HL-60 (cell line): ENCODE data around the gene GARIN5B.

Experiments used
- DNase-seq, 2 experiments: peaks; one replicate each; pipeline ENCODE4 v3.0.0-alpha.2; 2010 to 2020; ENCODE audit warnings: low read depth in 1 of 2, low spot score in 1 of 2
- H3K27ac ChIP-seq: fragments of 250-450 bp; sonication (Bioruptor Pico); replicated peaks from 2 replicates; pipeline ENCODE4 v1.5.1; 2020; ENCODE audit warnings: mild to moderate bottlenecking, moderate library complexity
- H3K27me3 ChIP-seq: fragments of 250-450 bp; sonication (Bioruptor Pico); 2 replicates; pipeline ENCODE4 v1.5.1; 2021; ENCODE audit warnings: mild to moderate bottlenecking, moderate library complexity; ENCODE audit not compliant: insufficient read depth, poor library complexity, severe bottlenecking
- H3K4me3 ChIP-seq: replicated peaks from 2 replicates; pipeline ENCODE4 v1.5.1; 2011; ENCODE audit warnings: mild to moderate bottlenecking, control low read depth, low read length; ENCODE audit not compliant: insufficient read depth
- GABPA ChIP-seq: IDR thresholded peaks from 2 replicates; pipeline ENCODE4 v1.6.1; 2012; ENCODE audit warnings: low read depth
- POLR2AphosphoS5 ChIP-seq: IDR thresholded peaks from 2 replicates; pipeline ENCODE4 v1.6.1; 2012; ENCODE audit warnings: low read depth
- SPI1 ChIP-seq: IDR thresholded peaks from 2 replicates; pipeline ENCODE4 v1.6.1; 2012; ENCODE audit warnings: low read depth, mild to moderate bottlenecking, borderline replicate concordance
- TF ChIP-seq, protein P1 (sequence below): IDR thresholded peaks from one replicate; pipeline ENCODE4 v1.5.1; 2011; ENCODE audit warnings: low read length, control low read depth, inconsistent platforms; ENCODE audit not compliant: insufficient read depth
- TF ChIP-seq, protein P2 (sequence below): IDR thresholded peaks from 2 replicates; pipeline ENCODE4 v1.6.1; 2012; ENCODE audit warnings: low read depth; ENCODE audit not compliant: insufficient replicate concordance

Gene GARIN5B

GRCh38 chr19:55379174-55379573 lies 16.1 kb upstream of the GARIN5B start:
- TF ChIP-seq, protein P1, sequence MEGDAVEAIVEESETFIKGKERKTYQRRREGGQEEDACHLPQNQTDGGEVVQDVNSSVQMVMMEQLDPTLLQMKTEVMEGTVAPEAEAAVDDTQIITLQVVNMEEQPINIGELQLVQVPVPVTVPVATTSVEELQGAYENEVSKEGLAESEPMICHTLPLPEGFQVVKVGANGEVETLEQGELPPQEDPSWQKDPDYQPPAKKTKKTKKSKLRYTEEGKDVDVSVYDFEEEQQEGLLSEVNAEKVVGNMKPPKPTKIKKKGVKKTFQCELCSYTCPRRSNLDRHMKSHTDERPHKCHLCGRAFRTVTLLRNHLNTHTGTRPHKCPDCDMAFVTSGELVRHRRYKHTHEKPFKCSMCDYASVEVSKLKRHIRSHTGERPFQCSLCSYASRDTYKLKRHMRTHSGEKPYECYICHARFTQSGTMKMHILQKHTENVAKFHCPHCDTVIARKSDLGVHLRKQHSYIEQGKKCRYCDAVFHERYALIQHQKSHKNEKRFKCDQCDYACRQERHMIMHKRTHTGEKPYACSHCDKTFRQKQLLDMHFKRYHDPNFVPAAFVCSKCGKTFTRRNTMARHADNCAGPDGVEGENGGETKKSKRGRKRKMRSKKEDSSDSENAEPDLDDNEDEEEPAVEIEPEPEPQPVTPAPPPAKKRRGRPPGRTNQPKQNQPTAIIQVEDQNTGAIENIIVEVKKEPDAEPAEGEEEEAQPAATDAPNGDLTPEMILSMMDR: no peak
- no peak for TF ChIP-seq SPI1
- TF ChIP-seq, protein P2, sequence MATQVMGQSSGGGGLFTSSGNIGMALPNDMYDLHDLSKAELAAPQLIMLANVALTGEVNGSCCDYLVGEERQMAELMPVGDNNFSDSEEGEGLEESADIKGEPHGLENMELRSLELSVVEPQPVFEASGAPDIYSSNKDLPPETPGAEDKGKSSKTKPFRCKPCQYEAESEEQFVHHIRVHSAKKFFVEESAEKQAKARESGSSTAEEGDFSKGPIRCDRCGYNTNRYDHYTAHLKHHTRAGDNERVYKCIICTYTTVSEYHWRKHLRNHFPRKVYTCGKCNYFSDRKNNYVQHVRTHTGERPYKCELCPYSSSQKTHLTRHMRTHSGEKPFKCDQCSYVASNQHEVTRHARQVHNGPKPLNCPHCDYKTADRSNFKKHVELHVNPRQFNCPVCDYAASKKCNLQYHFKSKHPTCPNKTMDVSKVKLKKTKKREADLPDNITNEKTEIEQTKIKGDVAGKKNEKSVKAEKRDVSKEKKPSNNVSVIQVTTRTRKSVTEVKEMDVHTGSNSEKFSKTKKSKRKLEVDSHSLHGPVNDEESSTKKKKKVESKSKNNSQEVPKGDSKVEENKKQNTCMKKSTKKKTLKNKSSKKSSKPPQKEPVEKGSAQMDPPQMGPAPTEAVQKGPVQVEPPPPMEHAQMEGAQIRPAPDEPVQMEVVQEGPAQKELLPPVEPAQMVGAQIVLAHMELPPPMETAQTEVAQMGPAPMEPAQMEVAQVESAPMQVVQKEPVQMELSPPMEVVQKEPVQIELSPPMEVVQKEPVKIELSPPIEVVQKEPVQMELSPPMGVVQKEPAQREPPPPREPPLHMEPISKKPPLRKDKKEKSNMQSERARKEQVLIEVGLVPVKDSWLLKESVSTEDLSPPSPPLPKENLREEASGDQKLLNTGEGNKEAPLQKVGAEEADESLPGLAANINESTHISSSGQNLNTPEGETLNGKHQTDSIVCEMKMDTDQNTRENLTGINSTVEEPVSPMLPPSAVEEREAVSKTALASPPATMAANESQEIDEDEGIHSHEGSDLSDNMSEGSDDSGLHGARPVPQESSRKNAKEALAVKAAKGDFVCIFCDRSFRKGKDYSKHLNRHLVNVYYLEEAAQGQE: no peak
- TF ChIP-seq GABPA: no peak
- no peak for TF ChIP-seq POLR2AphosphoS5
- Histone ChIP-seq H3K27me3 (peaks cover 15% of the 10 kb centered on the region), H3K4me3 (no peak overlapping the region), H3K27ac (no peak overlapping the region)
- DNase-seq: no peak

DNA sequence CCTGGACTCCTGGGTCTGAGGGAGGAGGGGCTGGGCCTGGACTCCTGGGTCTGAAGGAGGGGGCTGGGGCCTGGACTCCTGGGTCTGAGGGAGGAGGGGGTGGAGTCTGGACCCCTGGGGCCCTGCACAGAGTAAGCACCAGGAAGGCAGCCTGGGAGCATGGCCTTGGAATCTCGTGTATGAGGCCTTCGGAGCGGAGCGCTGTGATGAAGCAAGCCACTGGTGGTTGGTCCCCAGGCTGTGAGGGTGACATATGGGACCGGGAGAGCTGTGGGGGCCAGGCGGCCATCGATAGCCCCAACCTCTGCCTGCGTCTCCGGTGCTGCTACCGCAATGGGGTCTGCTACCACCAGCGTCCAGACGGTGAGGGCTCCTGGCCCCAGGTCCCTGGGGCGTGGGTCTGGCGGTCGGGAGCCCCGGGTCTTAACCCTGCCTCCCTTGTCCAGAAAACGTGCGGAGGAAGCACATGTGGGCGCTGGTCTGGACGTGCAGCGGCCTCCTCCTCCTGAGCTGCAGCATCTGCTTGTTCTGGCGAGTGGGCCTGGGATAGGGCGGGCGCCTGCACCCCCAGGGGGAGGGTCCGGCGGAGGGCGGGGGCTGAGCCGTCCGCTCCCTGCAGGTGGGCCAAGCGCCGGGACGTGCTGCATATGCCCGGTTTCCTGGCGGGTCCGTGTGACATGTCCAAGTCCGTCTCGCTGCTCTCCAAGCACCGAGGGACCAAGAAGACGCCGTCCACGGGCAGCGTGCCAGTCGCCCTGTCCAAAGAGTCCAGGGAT lies 14.5 kb upstream of the GARIN5B start:
- TF ChIP-seq GABPA (no peak), POLR2AphosphoS5 (no peak), SPI1 (no peak)
- TF ChIP-seq, protein P2: no peak
- TF ChIP-seq, protein P1: no peak
- Histone ChIP-seq H3K27ac (no peak overlapping the region), H3K27me3 (peaks cover 22% of the 10 kb centered on the region), H3K4me3 (no peak overlapping the region)
- DNase-seq: no peak

DNA sequence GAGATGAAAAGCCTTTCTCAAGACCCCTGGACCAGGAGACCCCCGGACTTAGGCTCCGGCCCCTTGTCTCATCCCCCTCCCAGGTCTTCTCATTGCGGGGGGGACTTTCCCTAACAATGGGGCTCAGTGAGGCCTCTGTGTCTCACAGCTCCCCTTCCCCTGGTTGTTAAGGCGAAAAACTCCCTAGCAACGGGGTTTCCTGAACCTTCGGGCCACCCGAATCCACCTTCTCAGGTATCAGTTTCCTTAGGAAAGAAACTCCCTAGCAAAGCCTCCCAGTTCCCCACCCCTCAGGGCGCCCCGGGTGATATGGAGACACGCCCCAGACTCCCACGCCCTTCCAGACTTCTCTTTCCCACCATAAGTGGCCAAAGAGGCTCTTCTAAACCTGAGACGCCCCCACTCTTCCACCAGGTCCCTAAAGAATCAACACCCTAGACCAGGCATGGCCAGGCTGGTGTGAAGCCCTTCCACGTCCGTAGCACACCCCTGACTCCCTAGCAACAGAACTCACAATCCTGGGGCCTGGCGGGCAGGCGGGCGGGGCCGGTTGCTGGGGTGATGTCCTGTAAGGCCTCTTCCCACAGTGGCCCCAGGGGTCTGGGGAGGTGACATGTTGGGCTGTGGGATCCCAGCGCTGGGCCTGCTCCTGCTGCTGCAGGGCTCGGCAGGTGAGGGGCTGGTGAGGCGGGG lies 13.3 kb upstream of the GARIN5B start, which contains the start of gene TMEM190:
TSS of gene TMEM190 (plus strand) at position 586 of the 693 bp plus-strand sequence. CDS start at position 614, 28 bp downstream.
- no peak for TF ChIP-seq GABPA
- TF ChIP-seq, protein P2: no peak
- TF ChIP-seq, protein P1: no peak
- no peak for TF ChIP-seq SPI1
- TF ChIP-seq POLR2AphosphoS5: no peak
- Histone ChIP-seq H3K27me3 (peaks cover 32% of the 10 kb centered on the region), H3K27ac (no peak within 1 kb of the TSS), H3K4me3 (no peak within 1 kb of the TSS)
- DNase-seq: no peak
